A549 (cell line): ENCODE data around the gene IL21R.

ENCODE experiments used
- CEBPB ChIP-seq, 2 experiments: fragments of >200 bp in 1 of 2; sonication (Bioruptor Twin) in 1 of 2; formaldehyde crosslinking in 1 of 2; IDR thresholded peaks; 2 replicates each; pipeline ENCODE4 v1.6.1; 2012 to 2016
- CTCF ChIP-seq: fragments of >200 bp; sonication (Bioruptor Twin); formaldehyde crosslinking; IDR thresholded peaks from 3 replicates; pipeline ENCODE4 v1.5.1; 2016
- ELK1 ChIP-seq: fragments of 150-350 bp; IDR thresholded peaks from 2 replicates; pipeline ENCODE4 v1.6.1; 2014; ENCODE audit warnings: low read depth, mild to moderate bottlenecking, low read length
- EP300 ChIP-seq, 2 experiments: fragments of >200 bp; sonication (Bioruptor Twin); formaldehyde crosslinking; IDR thresholded peaks; 2 replicates in 1 of 2; 3 replicates in 1 of 2; pipeline ENCODE4 v1.6.1; 2016 to 2017
- HMGXB4 ChIP-seq: fragments of 250-450 bp; sonication (Bioruptor Pico); IDR thresholded peaks from 2 replicates; pipeline ENCODE4 v1.5.0; 2021; ENCODE audit warnings: mild to moderate bottlenecking, moderate library complexity, borderline replicate concordance
- JUN ChIP-seq, 2 experiments: fragments of >200 bp; sonication (Bioruptor Twin); formaldehyde crosslinking; IDR thresholded peaks; 2 replicates in 1 of 2; 3 replicates in 1 of 2; pipeline ENCODE4 v1.6.1; 2016 to 2017
- KDM1A ChIP-seq: fragments of 200-600 bp; sonication (generic); IDR thresholded peaks from 2 replicates; pipeline ENCODE4 v1.6.1; 2016; ENCODE audit warnings: low read depth, mild to moderate bottlenecking
- POLR2A ChIP-seq: IDR thresholded peaks from 2 replicates; pipeline ENCODE4 v1.6.1; 2012; ENCODE audit warnings: mild to moderate bottlenecking, low read length
- SMC3 ChIP-seq: fragments of >200 bp; sonication (Bioruptor Twin); formaldehyde crosslinking; IDR thresholded peaks from 3 replicates; pipeline ENCODE4 v1.6.1; 2018; ENCODE audit warnings: inconsistent platforms
- USF2 ChIP-seq: fragments of 450-650 bp; IDR thresholded peaks from 2 replicates; pipeline ENCODE4 v1.6.1; 2014; ENCODE audit warnings: antibody characterized with exemption
- ZC3H11A ChIP-seq: fragments of 450-650 bp; IDR thresholded peaks from 2 replicates; pipeline ENCODE4 v1.6.1; 2014; ENCODE audit warnings: antibody characterized with exemption, mild to moderate bottlenecking

GRCh38 chr16:27392671-27393070, 9.3 kb upstream of the IL21R start:
- TF ChIP-seq USF2: no peak
- no peak for TF ChIP-seq KDM1A
- no peak for TF ChIP-seq HMGXB4
- TF ChIP-seq CTCF: no peak
- TF ChIP-seq POLR2A: no peak
- no peak for TF ChIP-seq ELK1
- no peak for TF ChIP-seq ZC3H11A
- TF ChIP-seq SMC3: no peak
- no peak for TF ChIP-seq EP300 (IDR thresholded peaks at IDR 0.05)
- TF ChIP-seq JUN (IDR thresholded peaks at IDR 0.05): no peak
- no peak for TF ChIP-seq CEBPB (IDR thresholded peaks at IDR 0.05)
